CD4-positive, CD25-positive, alpha-beta regulatory T cell (primary cell): ENCODE results near the gene PPP2R3A. TPM values are rescaled to one million over a fixed set of nuclear protein-coding genes. Genes with fewer than 3 reads are reported as not detected.

Source experiments
- ATAC-seq, 2 donors: fragments of 150-1000 bp; cut with Tn5 transposase; one replicate each; pipeline ENCODE4 v1.10.0; 2021; ENCODE audit warnings: low read depth in 2 of 2, moderate number of reproducible peaks in 2 of 2, moderate library complexity in 1 of 2
- DNase-seq, 3 donors: peaks; one replicate each; pipeline versions ENCODE4 v3.0.0 to v3.0.0-alpha.2; 2012 to 2022; ENCODE audit warnings: mixed read lengths in 1 of 3
- H3K27ac ChIP-seq: one replicate; pipeline ENCODE4 v1.7.0; 2013; ENCODE audit warnings: mild to moderate bottlenecking, low read length; ENCODE audit not compliant: insufficient read depth, poor library complexity, severe bottlenecking
- H3K27me3 ChIP-seq: one replicate; pipeline ENCODE4 v1.7.0; 2013; ENCODE audit warnings: low read length; ENCODE audit not compliant: control insufficient read depth, insufficient read depth
- H3K36me3 ChIP-seq: one replicate; pipeline ENCODE4 v1.7.0; 2013; ENCODE audit warnings: mild to moderate bottlenecking, low read length, moderate library complexity; ENCODE audit not compliant: control insufficient read depth, insufficient read depth
- H3K4me1 ChIP-seq: 2 replicates; pipeline ENCODE4 v1.7.0; 2013; ENCODE audit warnings: mild to moderate bottlenecking, low read length; ENCODE audit not compliant: insufficient read depth, control insufficient read depth, poor library complexity, severe bottlenecking
- H3K4me3 ChIP-seq: one replicate; pipeline ENCODE4 v1.7.0; 2013; ENCODE audit warnings: low read depth, mild to moderate bottlenecking, low read length, moderate library complexity
- H3K9me3 ChIP-seq, 2 experiments: 1 replicate in 1 of 2; 2 replicates in 1 of 2; pipeline ENCODE4 v1.7.0; 2013; ENCODE audit warnings: low read length in 2 of 2, mild to moderate bottlenecking in 1 of 2, moderate library complexity in 1 of 2; ENCODE audit not compliant: control insufficient read depth in 2 of 2
- H3K27ac Mint-ChIP-seq, 3 donors: one replicate each; pipeline ENCODE4 v1.8.0; 2020 to 2022; ENCODE audit warnings: mild to moderate bottlenecking in 3 of 3, mixed read lengths in 3 of 3, moderate library complexity in 2 of 3
- H3K27me3 Mint-ChIP-seq: one replicate; pipeline ENCODE4 v1.8.0; 2022; ENCODE audit warnings: mild to moderate bottlenecking, mixed read lengths
- H3K36me3 Mint-ChIP-seq: one replicate; pipeline ENCODE4 v1.8.0; 2020; ENCODE audit warnings: mixed read lengths
- H3K4me1 Mint-ChIP-seq, 4 donors: one replicate each; pipeline ENCODE4 v1.8.0; 2020 to 2022; ENCODE audit warnings: mixed read lengths in 4 of 4, mild to moderate bottlenecking in 1 of 4
- H3K4me3 Mint-ChIP-seq, 4 donors: one replicate each; pipeline ENCODE4 v1.8.0; 2020 to 2022; ENCODE audit warnings: mild to moderate bottlenecking in 4 of 4, mixed read lengths in 4 of 4, moderate library complexity in 3 of 4
- H3K9me3 Mint-ChIP-seq, 7 donors: one replicate each; pipeline ENCODE4 v1.8.0; 2020 to 2022; ENCODE audit warnings: mixed read lengths in 7 of 7, mild to moderate bottlenecking in 3 of 7, moderate library complexity in 2 of 7
- polyA plus RNA-seq, 4 donors: library from polyadenylated mRNA; unstranded; fragments of 300-500 nt; fragmentation: Illumina TruSeq; gene quantifications; one replicate each; pipeline ENCODE4 v1.2.3, GENCODE V29; 2021
- total RNA-seq: library from RNA; stranded (reverse); gene quantifications from one replicate; pipeline ENCODE4 v1.2.3, GENCODE V29; 2022

The PPP2R3A gene
- total and polyA plus RNA-seq, 5 donors from 2014 or later = 0.03 to 0.27 (median 0.14) TPM

DNA sequence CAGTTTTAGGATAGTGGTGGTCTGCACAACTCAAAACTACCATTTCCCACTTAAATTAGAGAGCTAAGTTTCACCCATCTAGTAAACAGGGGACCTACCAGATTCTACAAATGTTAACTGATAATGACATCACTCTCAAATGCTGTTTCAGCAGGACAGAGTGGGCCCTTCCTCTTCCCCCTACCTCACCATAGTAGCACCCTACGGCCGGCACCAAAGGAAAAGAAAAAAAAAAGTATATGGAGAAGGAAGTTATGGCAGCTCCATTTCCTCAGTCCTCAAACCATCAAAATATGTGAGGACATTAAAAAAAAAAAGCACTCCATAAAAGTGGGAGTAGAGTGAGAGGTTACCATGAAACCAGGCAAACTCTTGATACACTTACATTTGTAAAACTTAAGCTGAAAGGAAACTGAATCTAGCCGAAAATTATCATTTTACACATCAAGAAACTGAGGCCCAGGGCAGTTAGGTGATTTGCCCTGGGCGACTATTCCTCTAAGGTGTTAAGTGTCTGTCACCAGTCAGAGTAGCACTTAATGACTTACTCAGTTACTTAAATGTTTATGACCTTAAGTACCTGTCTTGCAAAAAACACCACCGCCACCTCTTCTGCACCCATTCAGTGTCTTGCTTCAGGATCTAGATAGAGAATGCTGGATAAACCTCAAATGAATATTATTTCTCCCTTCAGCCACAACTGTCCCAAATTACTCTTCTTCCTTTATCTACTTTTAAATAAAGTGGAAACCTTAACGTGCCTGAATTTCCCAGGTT is 227.9 kb downstream of the PPP2R3A start:
- H3K4me3 ChIP-seq = peak overlapping the region; percentile 99
- H3K9me3 ChIP-seq = no peaks in the 10 kb centered on the region
- peak overlapping the region; percentile 95 to 100 (median 98) for H3K4me3 Mint-ChIP-seq
- peak in 1 of 3 donors; percentile 45 for DNase-seq
- peaks cover 18% of the 10 kb centered on the region for H3K36me3 Mint-ChIP-seq
- no peaks in the 10 kb centered on the region for H3K27me3 ChIP-seq
- H3K4me1 ChIP-seq = peaks cover 47% of the 10 kb centered on the region
- peaks cover 20 to 79% (median 53%) of the 10 kb centered on the region in 4 donors for H3K4me1 Mint-ChIP-seq
- no peaks in the 10 kb centered on the region for H3K36me3 ChIP-seq
- H3K27ac Mint-ChIP-seq = peak overlapping the region; percentile 95 to 97 (median 97)
- ATAC-seq = no peak
- peaks cover 0 to 5% (median 1%) of the 10 kb centered on the region in 7 donors for H3K9me3 Mint-ChIP-seq
- H3K27me3 Mint-ChIP-seq = peaks cover 31% of the 10 kb centered on the region
- peak overlapping the region; percentile 99 for H3K27ac ChIP-seq

- DNase-seq = peak; percentile 69 to 81 (median 72)
- Histone ChIP-seq H3K9me3 (no peaks in the 10 kb centered on the region), H3K36me3 (no peaks in the 10 kb centered on the region), H3K27me3 (no peaks in the 10 kb centered on the region), H3K4me3 (peak overlapping the region; percentile 99), H3K4me1 (peaks cover 35% of the 10 kb centered on the region), H3K27ac (peak overlapping the region; percentile 99)
- Mint-ChIP-seq H3K36me3 (peaks cover 15% of the 10 kb centered on the region), H3K27ac (peak overlapping the region; percentile 95 to 97 (median 97)), H3K9me3 (peaks cover 0 to 5% (median 0%) of the 10 kb centered on the region in 7 donors), H3K27me3 (peaks cover 31% of the 10 kb centered on the region), H3K4me1 (peaks cover 16 to 68% (median 45%) of the 10 kb centered on the region in 4 donors), H3K4me3 (peak overlapping the region; percentile 95 to 100 (median 98))
- peak; percentile 1 to 7 for ATAC-seq
Observed at GRCh38 chr3:136194409-136195257, 229.1 kb downstream of the PPP2R3A start.

DNA sequence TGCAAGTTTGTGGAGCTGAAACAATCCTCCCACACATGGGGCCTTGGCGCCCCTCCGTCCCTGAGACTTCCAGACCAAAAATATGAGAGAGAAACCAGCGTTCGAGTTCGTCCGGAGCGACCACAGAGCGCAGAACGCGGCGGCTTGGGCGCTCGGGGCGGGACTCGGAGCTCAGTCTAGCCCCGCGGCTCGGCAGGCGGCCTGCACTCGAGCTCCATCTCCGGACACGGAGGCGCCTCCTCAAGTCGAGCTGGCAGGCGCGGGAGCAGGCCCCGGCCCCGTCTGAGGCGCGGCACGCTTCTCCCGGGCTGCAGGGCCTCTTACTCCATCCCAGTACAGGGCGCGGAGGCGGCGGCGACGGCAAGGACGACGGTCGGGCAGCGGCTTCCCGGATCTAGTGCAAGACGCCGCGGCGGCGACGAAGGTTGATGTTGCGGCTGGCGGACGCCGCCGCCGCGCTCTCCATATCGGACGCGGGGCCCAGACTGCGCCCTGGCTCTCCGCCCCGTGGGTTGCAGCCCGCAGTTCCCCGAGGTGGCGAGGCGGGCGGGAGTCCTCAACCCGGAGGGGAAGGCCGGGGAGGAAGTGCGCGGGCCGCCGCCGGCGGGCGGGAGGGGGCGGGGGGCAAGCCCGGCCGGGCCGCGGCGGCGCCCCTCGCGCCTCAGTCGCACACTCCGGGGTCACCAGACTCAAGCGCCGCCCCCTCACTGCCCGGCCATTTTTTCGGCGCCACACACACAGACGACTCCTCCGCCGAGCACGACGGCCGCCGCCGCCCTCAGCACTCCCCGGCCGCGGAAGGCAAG is 229.9 kb downstream of the PPP2R3A start:
- Mint-ChIP-seq H3K27ac (peak overlapping the region; percentile 95 to 100 (median 99)), H3K4me3 (peak overlapping the region; percentile 95 to 100 (median 98)), H3K27me3 (peaks cover 31% of the 10 kb centered on the region), H3K4me1 (peaks cover 16 to 60% (median 39%) of the 10 kb centered on the region in 4 donors), H3K36me3 (peaks cover 14% of the 10 kb centered on the region), H3K9me3 (peaks cover 0 to 5% (median 0%) of the 10 kb centered on the region in 7 donors)
- H3K36me3 ChIP-seq = no peaks in the 10 kb centered on the region
- peak overlapping the region; percentile 99 for H3K4me3 ChIP-seq
- H3K9me3 ChIP-seq = no peaks in the 10 kb centered on the region
- no peaks in the 10 kb centered on the region for H3K27me3 ChIP-seq
- peaks cover 27% of the 10 kb centered on the region for H3K4me1 ChIP-seq
- DNase-seq (peak in 1 of 3 donors; percentile 80), ATAC-seq (peak; percentile 50 to 52)
- H3K27ac ChIP-seq = peak overlapping the region; percentile 99

DNA sequence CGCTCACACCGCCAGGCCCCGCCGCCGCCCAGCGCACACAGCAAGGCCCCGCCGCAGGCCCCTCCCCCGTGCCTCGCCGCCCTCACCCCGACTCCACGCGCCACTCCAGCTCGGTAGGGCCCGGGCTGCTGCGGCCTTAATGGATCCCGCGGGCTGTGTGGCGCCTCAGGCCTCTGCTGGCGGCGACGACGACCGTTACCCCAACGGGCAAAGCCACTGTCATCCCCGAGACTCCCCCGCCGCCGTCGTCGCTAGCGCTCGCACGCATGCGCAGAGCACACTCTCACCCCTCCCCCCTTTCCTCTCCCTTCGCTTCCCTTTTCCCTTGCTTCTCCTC is 230.5 kb downstream of the PPP2R3A start, which contains the start of gene MSL2:
Gene MSL2, minus strand, starts transcription at position 272 of the 337 bp plus-strand sequence. CDS start 1,222 bp downstream, outside the sequence.
- Mint-ChIP-seq H3K36me3 (peaks cover 9% of the 10 kb centered on the region), H3K4me1 (peaks cover 16 to 54% (median 34%) of the 10 kb centered on the region in 4 donors), H3K27me3 (peaks cover 31% of the 10 kb centered on the region), H3K4me3 (peak within 1 kb of the TSS; percentile 95 to 100 (median 98)), H3K9me3 (peaks cover 0 to 5% (median 0%) of the 10 kb centered on the region in 7 donors), H3K27ac (peak within 1 kb of the TSS; percentile 95 to 100 (median 99))
- H3K27me3 ChIP-seq = no peaks in the 10 kb centered on the region
- no peak for ATAC-seq
- peak within 1 kb of the TSS; percentile 99 for H3K4me3 ChIP-seq
- DNase-seq = peak in 1 of 3 donors; percentile 84
- H3K9me3 ChIP-seq = no peaks in the 10 kb centered on the region
- no peaks in the 10 kb centered on the region for H3K36me3 ChIP-seq
- peaks cover 23% of the 10 kb centered on the region for H3K4me1 ChIP-seq
- H3K27ac ChIP-seq = peak within 1 kb of the TSS; percentile 99

DNA sequence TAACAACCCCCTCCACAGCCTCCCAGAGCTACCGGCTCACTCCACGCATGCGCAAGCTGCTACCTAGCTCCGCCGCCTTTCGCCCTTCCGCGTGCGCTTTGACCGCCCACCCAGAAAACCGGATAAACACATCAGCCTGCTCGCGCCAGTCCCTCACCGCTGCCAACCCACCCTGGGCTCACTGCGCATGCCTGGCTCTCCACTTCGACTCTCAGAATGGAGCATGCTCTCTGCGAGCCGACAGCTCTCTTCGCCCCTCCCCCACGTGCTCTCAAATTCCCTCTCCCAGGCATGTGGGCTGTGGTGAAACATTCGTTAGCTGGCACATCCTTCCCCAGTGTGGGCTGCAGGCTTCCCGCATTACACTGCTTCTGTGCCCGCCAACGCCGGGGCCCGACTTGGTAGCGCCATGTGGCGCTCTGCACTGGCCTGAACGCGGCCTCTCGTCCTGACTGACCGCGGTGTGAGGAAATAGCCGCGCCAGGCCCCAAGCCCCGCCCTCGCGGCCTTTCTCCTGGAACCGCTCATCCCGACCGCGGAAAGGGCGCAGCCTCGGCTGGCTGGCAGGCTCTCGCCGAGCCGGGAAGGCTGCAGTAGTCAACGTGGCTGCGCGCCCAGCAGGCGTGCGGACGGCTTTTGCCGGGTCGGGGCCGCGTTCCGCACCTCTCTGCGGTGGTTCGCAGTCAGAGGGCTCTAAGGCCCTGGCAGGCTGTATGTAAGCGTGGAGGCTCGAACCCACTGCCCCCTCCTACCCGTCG is 231.1 kb downstream of the PPP2R3A start:
- DNase-seq (peak; percentile 94 to 100 (median 97)), ATAC-seq (peak; percentile 66 to 69)
- H3K4me1 Mint-ChIP-seq = peaks cover 16 to 49% (median 30%) of the 10 kb centered on the region in 4 donors
- H3K27me3 Mint-ChIP-seq = peaks cover 31% of the 10 kb centered on the region
- Histone ChIP-seq H3K4me1 (peaks cover 18% of the 10 kb centered on the region), H3K9me3 (no peaks in the 10 kb centered on the region), H3K36me3 (no peaks in the 10 kb centered on the region), H3K4me3 (peak overlapping the region; percentile 78), H3K27me3 (no peaks in the 10 kb centered on the region), H3K27ac (peak overlapping the region; percentile 99)
- peaks cover 8% of the 10 kb centered on the region for H3K36me3 Mint-ChIP-seq
- H3K9me3 Mint-ChIP-seq = peaks cover 0 to 5% (median 0%) of the 10 kb centered on the region in 7 donors
- peak overlapping the region; percentile 95 to 100 (median 98) for H3K4me3 Mint-ChIP-seq
- H3K27ac Mint-ChIP-seq = peak overlapping the region; percentile 95 to 100 (median 99)

- DNase-seq (no peak), ATAC-seq (no peak)
- peaks cover 31% of the 10 kb centered on the region for H3K27me3 Mint-ChIP-seq
- H3K36me3 Mint-ChIP-seq = peaks cover 1% of the 10 kb centered on the region
- H3K4me1 Mint-ChIP-seq = peaks cover 16 to 44% (median 25%) of the 10 kb centered on the region in 4 donors
- H3K27ac ChIP-seq = peak overlapping the region; percentile 99
- no peaks in the 10 kb centered on the region for H3K27me3 ChIP-seq
- H3K4me3 ChIP-seq = peak overlapping the region; percentile 78
- H3K9me3 Mint-ChIP-seq = peaks cover 0 to 5% (median 0%) of the 10 kb centered on the region in 7 donors
- no peaks in the 10 kb centered on the region for H3K36me3 ChIP-seq
- H3K4me1 ChIP-seq = peaks cover 15% of the 10 kb centered on the region
- H3K9me3 ChIP-seq = no peaks in the 10 kb centered on the region
- H3K4me3 Mint-ChIP-seq = peak overlapping the region; percentile 95 to 100 (median 98)
- peak overlapping the region; percentile 95 to 100 (median 99) for H3K27ac Mint-ChIP-seq
Observed at GRCh38 chr3:136197159-136197793, 231.7 kb downstream of the PPP2R3A start.
